Left cardiac atrium (tissue), 4 donors: ENCODE data around the gene PCGF2. TPM values are rescaled to one million over a fixed set of nuclear protein-coding genes. Genes with fewer than 3 reads are reported as not detected.
"Not testable (repeated sequence)": the region's sequence is repeated elsewhere in the genome, so short reads cannot be mapped to it uniquely, and the experiment has no call there.

Experiments used
- ATAC-seq, 2 donors: fragments of 200-7000 bp; cut with Tn5 transposase; one replicate each; pipeline ENCODE4 v1.9.1; 2020; ENCODE audit warnings: mild to moderate bottlenecking in 2 of 2, moderate library complexity in 2 of 2
- DNase-seq: peaks from one replicate; pipeline ENCODE4 v3.0.0-alpha.2; 2020
- intact Hi-C, 2 donors: fragments of 100-400 bp; cut with DNase I; formaldehyde crosslinking; loops; one replicate each; pipeline versions ENCODE4 v1.14.1 to v1.15.1; 2022 to 2023
- long read RNA-seq: library from polyadenylated mRNA; unstranded; transcript quantifications from one replicate; pipeline ENCODE4 v2.0.0, GENCODE V29; 2021
- total RNA-seq, 2 donors: library from RNA; stranded (reverse); fragmentation: NEBNext Ultra II Directional; extraction: Animal tissue kit (Norgen Biotek cat#: 25700); gene quantifications; one replicate each; pipeline ENCODE4 v1.2.1, GENCODE V29; 2021
- donor health status: DM: no; HTN: yes; CAD: no.
- donor health status: DM: no; HTN: yes; CAD: no; lungs with severe emphysema.
- donor health status: DM: yes; HTN: yes; CAD: no.
- donor health status: Dilated cardiomyopathy.

PCGF2 gene
- 10 to 100 TPM; 28.2 to 45.2 TPM for total RNA-seq
- long read RNA-seq, partial matches to known transcripts: 3 of 10 reads
- long read RNA-seq, other reads (novel, unspliced or antisense): 7 of 10 reads

DNA sequence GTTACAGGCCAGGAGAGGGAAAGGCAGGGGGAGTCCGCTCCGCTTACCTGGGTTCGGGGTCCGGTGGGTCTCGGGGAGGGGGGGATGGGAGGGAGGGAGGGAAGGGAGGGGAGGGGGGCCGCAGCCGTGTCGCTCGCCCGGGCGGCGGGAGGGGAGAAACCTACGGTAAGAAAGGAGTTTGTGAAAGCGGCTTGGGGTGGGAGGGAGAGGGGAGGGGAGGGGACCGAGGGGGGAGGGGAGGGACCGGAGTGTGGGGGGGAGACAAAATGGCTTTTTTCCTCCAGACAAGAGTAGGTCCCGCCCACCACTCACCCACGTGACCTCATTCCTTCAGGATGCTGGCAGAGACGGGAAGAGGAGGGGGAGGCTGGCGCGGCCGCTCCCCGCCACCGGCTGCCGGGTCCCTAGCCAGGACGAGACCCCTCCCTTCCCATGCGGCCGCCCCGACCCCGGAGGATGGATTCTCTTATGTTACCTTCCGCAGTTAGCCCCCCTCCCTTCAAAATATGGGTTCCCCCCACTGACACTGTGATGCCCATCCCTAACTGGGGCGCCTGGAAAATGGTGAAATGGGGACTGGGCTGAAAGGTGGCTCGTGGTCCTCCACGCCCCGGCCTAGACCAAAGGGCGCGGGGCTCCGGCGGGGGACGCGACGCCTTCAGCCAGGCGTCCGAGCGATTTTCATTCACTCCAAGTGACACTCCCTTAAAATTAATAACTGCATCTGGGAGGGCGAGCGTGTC lies at the start of gene PCGF2:
TSS of gene PCGF2 (minus strand) at position 188 of the 743 bp plus-strand sequence. CDS start 7,934 bp downstream, outside the sequence.
- DNase-seq: peak; percentile 97
- intact Hi-C loops: loop anchor here in 1 of 2 donors (5.0 kb wide), 1 partner anchor 46 kb away; no protein-coding TSS in a partner anchor
- peak; percentile 21 to 39 for ATAC-seq

DNA sequence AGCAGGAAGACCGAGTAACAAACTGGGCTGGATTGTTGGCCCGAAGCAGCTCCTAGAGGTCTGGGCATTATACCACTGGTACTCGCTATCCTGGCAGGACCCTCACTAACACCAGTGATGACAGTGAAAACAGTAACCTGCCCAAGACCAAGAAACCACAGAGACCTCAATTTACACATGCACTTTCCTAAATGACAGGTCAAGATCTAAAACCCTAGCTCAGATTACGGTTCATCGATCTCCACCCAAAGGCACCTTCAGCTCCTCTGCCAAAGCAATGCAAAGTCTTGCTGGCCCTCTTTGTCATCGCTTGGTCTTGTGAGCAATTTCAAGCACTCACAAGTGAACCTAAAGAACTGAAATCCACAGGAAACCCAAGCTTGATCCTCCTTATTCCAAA lies 49.7 kb upstream of the PCGF2 start:
- ATAC-seq (no peak), DNase-seq (no peak)
- intact Hi-C loops: loop anchor here in 1 of 2 donors (5.0 kb wide), 1 partner anchor 46 kb away; the partner anchor contains the start of gene PSMB3

DNA sequence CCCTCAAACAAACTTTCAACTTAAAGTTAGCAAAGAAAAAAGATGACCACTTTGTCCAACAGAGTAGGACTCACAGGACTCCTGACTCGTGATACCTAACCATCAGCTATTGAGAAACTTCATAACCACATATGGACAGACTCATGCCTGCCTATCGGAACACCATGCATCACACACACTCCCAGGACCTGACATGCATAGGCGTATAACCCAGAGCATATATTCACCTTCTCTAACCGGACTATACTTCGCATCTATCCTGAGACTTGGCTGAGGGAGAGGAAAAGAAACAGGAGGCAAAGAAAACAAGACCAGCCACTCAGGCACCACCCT lies 49.0 kb upstream of the PCGF2 start:
- intact Hi-C loops: loop anchor here in 1 of 2 donors (5.0 kb wide), 1 partner anchor 45 kb away; the partner anchor contains the start of gene PSMB3
- no peak for ATAC-seq
- no peak for DNase-seq

DNA sequence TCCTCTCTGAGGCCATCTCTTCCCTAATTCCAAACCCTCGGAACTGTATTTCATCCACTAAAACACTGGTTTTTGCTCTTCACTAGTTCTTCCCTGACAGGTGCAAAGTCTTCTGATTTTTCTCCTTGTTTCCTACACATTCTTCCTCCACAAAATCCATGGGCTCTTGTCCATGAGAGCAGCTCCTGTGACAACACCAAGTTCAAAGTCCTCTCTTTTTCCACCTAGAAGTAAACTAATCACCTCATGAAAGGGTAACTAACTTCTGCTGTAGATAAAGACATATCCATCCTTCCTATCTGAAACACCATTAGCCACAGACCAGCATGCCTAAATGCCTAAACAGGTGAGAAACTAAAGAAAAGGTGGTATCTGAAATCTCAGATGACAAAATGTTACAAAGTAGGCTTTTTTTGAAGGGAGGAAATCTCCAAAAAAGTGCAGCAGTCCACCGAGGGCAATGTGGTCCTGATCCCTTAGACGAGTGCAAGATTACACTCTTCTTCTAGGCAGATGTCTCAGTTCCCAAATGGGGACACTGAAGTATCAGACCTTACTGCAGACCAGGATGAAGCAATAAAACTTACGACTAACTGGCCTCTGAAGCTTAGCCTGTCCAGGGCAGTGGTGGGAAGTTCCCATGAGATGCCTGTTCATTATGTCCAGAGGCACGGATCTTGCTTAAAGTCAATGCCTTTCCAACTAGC lies 48.5 kb upstream of the PCGF2 start:
- DNase-seq (no peak), ATAC-seq (no peak)
- intact Hi-C loops: loop anchor here in 1 of 2 donors (5.0 kb wide), 1 partner anchor 44 kb away; the partner anchor contains the start of gene PSMB3

DNA sequence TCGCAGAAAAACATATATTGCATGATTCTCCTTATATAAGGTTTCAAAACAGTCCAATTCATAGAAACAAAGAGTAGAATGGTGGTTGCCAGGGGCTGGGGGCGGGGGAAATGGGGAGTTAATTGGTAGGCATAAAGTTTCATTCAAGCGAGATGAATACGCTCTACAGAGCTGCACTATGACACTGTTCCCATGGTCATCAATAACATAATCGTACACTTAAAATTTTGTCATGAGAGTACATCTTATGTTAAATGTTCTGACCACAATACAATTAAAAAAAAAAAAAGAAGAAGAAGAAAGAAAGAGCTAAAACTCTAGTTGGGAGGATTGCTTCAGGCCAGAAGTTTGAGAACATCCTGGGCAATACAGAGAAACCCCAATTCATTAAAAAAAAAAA lies 46.1 kb upstream of the PCGF2 start:
- intact Hi-C loops: no loop called here
- DNase-seq: no peak
- no peak for ATAC-seq

DNA sequence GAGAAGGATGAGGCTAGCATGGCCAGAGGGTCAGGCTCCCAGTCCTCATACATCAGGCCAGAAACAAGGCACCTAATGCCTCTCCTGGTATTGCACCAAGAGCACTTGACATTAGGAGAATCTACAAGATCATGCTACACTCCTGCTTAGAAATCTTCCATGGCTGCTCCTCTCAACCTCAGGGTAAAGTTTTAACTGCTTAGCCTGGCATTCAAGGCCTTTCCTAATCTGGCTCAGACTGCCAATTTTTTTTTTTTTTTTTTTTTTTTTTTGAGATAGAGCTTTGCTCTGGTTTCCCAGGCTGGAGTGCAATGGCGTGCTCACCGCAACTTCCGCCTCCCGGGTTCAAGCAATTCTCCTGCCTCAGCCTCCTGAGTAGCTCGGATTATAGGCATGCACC lies 43.0 kb upstream of the PCGF2 start:
- DNase-seq: no peak
- intact Hi-C loops: no loop called here
- ATAC-seq: no peak

DNA sequence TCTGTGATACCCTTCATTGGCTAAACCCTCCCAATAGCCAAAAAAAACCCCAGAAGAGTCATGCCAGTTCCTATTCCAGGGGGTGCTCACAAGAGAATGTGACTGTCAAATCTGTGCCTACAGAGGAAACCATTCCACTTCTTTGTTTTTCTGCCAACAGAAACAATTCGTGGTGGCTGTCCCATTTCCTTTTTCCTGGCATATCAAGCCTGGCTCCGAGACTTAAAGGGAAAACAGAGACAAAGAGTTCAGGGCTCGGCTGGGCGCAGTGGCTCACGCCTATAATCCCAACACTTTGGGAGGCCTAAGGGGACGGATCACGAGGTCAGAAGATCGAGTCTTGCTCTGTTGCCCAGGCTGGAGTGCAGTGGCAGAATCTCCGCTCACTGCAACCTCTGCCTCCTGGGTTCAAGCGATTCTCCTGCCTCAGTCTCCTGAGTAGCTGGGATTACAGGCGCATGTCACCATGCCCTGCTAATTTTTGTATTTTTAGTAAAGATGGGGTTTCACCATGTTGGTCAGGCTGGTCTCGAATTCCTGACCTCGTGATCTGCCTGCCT lies 42.1 kb upstream of the PCGF2 start:
- ATAC-seq, intact Hi-C loops, DNase-seq: not testable (repeated sequence)

DNA sequence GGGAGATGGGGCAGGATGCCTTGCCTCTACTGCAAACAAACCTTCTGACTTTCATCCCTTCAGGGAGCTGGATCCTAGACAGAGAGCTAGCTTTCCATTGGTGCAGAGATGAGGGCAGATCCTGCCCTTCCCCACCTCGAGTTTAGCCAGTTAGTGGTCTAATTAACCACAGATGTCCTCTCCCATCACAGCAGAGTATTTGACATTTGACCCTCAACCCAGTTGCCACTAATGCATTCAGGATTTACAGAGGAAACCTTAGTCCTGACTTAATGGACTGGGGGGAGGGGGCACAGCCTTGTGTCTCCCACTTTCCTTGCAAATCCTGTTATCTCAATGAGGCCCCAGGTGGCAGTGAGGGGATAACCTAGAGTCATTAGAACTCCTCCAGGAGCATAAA lies 41.0 kb upstream of the PCGF2 start:
- intact Hi-C loops: no loop called here
- ATAC-seq (no peak), DNase-seq (no peak)

DNA sequence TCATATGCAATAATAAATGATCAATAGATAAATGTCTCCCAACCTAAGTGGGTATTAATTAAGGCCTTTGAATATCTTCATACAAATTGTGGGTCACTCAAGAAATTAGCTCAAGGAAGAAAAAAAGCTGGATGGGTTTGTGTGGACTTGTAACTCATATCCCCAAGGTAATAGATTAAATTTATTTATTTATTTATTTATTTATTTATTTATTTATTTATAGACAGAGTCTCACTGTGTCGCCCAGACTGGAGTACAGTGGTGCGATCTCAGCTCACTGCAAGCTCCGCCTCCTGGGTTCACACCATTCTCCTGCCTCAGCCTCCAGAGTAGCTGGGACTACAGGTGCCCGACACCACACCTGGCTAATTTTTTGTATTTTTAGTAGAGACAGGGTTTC lies 39.9 kb upstream of the PCGF2 start:
- intact Hi-C loops, DNase-seq, ATAC-seq: not testable (repeated sequence)

DNA sequence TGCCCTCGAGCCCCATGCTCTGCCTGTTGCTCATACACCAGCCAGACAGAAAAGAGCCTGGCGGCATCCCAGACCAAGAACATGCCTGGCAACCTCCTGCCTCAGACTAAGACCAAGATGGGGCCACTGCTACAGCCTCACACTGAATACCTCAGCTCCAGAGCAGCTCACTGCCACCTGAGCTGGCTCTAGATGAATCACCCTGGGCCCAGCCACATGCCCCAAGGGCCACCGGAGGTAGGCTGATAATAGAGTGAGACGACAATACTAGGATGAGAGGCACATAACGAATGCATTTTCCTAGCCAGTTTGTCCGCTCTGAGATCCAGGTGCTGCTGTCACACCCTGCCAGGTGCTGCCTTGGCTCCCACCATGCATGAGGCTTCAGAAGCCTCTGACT lies 38.2 kb upstream of the PCGF2 start:
- ATAC-seq: no peak
- intact Hi-C loops: no loop called here
- DNase-seq: no peak

DNA sequence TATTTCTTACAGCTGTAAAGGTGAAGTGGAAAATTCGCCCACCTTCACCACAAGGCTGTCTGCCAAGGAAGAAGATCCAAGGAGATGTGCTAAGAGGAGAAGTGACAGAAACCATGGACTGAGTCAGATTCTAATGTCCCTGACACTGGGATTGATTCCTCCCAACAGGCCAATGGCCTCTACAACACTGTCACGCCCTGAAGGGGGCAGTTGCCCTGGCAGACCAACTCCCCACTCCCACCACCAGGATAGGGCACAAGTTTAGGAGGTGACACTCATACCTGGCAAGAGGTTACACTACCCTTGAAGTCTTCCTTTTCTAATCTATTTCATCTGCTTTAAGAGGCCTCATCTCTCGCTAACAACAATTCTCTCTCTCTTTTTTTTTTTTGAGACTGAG lies 35.1 kb upstream of the PCGF2 start:
- DNase-seq (no peak), ATAC-seq (no peak)
- intact Hi-C loops: no loop called here

DNA sequence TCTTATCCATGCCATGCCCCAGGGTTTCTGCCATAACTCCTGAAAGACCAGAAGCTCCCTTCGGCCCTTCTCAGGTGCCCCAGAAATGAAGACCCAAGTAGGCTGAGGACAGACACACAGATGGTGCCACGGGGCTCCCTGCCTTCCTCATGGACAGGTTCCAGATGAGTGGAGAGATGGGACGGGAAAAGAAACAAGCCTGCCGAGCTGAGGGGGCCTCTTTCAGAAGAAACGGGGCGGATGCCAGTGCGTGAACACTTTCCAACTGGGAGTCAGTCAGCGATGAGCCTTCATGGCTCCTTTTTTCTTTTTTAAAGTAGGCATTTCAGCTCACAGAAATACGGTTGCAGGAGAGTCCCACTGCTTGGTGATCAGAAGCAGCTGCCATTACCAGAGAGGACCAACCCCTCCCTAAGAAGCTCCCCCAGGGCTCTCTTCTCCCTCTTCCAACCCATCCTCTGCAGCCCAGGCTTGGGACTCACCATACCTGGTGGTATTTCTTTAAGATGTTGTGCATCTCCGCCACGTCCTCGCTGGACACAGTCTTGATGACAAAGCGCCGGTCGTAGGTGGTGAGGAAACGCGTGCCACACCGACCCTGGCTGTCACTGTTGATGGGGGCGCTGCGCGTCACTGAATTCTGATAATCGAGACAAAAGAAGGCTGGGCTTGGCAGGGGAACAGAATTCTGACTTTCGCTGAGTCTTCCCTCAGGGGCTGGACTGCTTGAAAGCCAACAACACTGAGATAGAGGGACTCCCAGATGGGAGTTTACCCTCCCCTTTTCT lies 32.0 kb upstream of the PCGF2 start:
- intact Hi-C loops: no loop called here
- ATAC-seq (no peak), DNase-seq (no peak)

DNA sequence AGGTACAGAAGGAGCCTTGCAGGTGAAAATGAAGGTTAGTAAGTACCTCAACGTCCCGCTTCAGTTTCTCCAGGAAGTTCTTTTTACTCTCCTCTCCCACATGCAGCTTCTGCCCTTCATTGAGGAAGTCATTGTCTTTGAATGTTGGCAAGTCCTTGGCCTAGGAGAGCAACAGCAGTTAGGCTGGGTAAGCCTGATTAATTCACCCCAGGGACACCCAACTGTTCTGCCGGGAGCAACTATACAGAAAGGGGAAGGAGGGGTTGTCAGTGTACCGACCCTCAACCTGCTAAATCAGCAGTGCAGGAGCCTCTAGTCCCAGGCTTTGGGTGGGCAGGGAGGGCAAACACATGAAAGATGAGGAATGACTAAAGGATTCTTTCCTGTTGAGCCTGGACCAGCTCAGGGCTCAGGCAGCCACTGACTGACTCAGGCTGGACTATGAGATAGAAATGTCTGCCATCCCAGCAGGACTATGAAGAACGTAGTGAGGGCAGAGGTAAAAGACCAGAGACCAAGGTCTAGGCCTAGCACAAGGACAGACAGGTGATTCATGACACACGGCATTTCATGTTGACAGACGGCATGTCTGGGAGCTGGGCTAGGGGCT lies 29.6 kb upstream of the PCGF2 start:
- intact Hi-C loops: no loop called here
- DNase-seq (no peak), ATAC-seq (no peak)

DNA sequence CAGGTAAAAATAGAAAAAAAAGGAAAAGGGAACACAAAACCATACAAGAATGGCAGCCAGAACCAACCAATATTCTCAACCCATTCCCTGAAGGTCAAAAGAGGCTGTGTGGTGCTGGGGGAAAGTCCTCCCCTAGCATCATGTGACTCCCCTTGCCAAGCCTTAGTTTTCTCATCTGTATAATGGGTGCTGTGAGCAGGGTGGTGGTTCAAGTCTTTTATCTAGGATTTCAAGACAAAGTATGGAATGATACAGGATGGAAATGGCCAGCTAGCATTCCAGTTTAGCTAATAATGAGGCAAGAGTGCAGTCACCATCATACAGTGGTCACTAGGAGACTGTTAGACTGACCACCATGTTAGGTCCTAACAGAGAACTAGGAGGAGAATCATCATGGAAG lies 25.1 kb upstream of the PCGF2 start:
- intact Hi-C loops: no loop called here
- DNase-seq: no peak

DNA sequence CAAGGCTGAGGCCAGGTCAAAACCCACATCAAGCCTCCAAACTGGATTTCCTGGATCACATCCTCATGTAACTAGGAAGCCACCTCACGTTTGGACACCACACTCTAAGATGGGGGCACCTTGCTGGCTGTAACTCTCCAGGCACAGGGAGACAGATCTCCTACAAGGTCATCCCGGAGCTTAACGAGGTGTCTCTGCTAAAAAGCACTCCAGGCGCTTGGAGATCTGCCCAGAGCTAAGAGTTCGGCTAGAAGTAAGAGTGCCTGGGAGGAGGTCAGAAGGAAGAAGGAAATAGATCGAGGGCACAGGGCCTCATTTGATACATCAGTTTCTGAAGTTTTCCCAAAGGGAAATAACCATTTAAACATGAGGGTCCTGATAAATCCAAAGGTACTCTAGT lies 20.3 kb upstream of the PCGF2 start:
- intact Hi-C loops: no loop called here
- peak; percentile 43 for DNase-seq
- ATAC-seq: peak; percentile 55 to 62

More for the DNA sequence above, 25.1 kb upstream of the PCGF2 start:
- ATAC-seq: no peak

DNA sequence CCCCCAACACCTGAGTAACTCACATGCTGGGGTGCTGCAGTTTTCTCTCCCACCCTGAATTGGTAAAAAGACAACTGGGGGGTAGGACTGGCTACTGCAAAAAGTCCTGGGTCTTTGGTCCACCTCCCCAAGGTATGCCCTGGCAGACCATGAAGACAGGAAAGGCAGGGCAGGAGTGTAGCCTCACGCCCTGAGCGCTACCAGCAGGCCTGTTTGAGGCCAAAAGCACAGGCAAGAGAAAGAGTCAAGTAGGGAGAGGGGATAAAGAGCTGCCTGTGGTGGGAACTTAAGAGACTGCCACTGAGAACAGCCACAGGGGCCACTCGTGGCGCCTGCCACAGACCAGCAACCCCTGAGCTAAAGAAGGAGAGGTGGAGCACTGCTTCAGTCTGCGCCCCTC lies 18.2 kb upstream of the PCGF2 start:
- no peak for DNase-seq
- no peak for ATAC-seq
- intact Hi-C loops: no loop called here

DNA sequence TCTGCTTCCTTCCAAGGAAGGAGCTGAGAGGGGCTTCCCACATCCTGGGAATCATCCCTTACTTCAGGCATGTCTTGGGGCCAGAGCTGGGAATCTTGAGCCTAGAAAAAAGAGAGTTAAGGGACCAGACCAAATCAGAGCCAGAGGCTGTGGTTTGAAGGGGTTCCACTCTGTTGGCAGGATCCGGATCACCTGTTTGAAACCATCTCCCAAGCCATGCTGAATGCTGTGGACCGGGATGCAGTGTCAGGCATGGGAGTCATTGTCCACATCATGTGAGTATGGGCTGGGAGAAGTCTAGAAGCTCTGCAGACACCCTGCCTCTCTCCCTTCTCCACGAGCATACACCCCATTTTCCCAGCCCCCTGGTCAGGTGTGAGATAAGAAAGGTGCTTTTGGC lies 14.1 kb upstream of the PCGF2 start:
- ATAC-seq: no peak
- no peak for DNase-seq
- intact Hi-C loops: no loop called here

DNA sequence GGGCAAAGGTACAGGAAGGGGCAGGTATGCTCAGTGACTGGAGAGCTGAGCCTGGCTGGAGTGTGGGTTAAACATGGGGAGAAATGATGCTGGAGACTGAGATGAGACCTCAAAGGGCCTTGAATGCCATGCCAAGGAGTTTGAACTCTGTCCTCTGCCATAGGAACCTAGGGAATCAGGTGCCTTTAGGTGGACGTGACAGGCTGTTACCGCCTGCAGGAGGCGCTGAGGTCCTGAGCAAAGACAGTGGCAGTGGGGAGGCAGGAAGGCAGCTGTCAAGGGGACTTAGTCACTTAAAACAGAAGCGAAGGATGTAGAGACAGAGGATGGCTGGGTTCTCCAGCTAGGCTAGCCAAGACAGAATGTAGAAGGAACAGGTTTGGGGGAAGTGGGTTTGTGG lies 13.5 kb upstream of the PCGF2 start:
- no peak for DNase-seq
- intact Hi-C loops: no loop called here
- no peak for ATAC-seq

DNA sequence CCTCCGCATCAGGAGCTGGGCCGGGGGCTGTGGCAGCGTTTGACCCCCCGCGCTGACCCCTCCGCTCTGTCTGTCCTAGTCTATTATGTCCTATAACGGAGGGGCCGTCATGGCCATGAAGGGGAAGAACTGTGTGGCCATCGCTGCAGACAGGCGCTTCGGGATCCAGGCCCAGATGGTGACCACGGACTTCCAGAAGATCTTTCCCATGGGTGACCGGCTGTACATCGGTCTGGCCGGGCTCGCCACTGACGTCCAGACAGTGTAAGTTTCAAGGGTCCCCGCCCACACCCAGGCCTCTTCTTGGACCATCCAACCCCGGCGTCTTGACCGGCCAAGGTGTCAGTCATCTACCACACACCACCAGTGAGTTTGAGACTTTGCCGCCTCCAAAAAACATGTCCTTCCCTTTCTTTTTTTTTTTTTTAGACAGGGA lies 5.0 kb upstream of the PCGF2 start:
- ATAC-seq: no peak
- intact Hi-C loops: loop anchor here in 1 of 2 donors (5.0 kb wide), 2 partner anchors 44 to 399 kb away; partner anchors contain the start of genes PIP4K2B and PLXDC1

More for the DNA sequence above, 5.0 kb upstream of the PCGF2 start:
- no peak for DNase-seq
